Activated naive CD8-positive, alpha-beta T cell treated with anti-CD3 and anti-CD28 coated beads for 36 hours (primary cell): ENCODE data around the gene IGFN1. TPM values are rescaled to one million over a fixed set of nuclear protein-coding genes. Genes with fewer than 3 reads are reported as not detected.
"Not testable (repeated sequence)": the region's sequence is repeated elsewhere in the genome, so short reads cannot be mapped to it uniquely, and the experiment has no call there.

Experiments used
- DNase-seq: peaks from one replicate; pipeline ENCODE4 v3.0.0; 2021
- H3K27ac Mint-ChIP-seq: one replicate; pipeline ENCODE4 v1.8.0; 2022; ENCODE audit warnings: mild to moderate bottlenecking, moderate library complexity, mixed read lengths
- H3K27me3 Mint-ChIP-seq: one replicate; pipeline ENCODE4 v1.8.0; 2022; ENCODE audit warnings: mild to moderate bottlenecking, mixed read lengths
- H3K36me3 Mint-ChIP-seq: one replicate; pipeline ENCODE4 v1.8.0; 2021; ENCODE audit warnings: mild to moderate bottlenecking, mixed read lengths
- H3K4me1 Mint-ChIP-seq: one replicate; pipeline ENCODE4 v1.8.0; 2021; ENCODE audit warnings: mixed read lengths
- H3K4me3 Mint-ChIP-seq: one replicate; pipeline ENCODE4 v1.8.0; 2022; ENCODE audit warnings: mild to moderate bottlenecking, moderate library complexity, mixed read lengths
- H3K9me3 Mint-ChIP-seq: one replicate; pipeline ENCODE4 v1.8.0; 2022; ENCODE audit warnings: mixed read lengths
- total RNA-seq, 2 experiments: library from RNA; stranded (reverse); gene quantifications; one replicate each; pipeline ENCODE4 v1.2.3, GENCODE V29; 2021

IGFN1 gene
- total RNA-seq, 2 experiments from 2014 or later: not detected

DNA sequence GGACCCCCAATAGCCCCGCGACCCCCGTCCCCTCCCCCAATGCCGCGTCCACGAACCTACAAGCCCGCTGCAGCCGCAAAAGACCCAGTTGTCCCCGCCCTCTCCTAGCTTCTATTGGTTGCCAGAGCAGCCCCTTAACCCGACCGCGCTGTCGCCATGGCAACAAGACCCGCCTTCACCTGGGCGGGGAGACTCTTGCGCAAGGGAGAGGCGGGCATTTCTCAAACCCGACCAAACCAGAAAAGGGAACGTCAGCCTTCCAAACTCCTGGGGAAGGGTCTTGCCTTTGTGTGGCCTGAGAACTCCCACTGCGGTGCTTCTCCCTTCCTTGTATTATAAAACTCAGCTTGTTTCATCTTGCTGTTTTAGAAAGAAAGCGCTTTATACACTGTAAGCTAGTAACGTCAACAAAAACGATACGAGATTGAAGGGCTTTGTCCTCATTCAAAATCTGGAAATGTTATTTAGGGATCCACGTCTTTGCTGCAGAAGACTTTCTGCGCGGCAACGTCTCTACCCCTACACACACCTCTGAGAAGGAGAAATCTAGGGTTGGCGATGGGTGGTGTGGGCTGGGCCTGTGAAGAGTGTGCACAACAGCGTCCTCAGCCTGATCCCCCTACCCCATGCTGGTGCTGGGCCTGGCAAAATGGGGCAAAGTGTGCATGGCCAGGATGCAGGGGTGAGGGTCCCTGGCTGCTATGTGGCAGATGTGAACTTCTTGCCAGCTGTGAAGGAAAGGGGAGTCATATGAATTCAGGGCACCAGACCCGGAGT, 36.0 kb upstream of the IGFN1 start, which contains the start of gene TMEM9:
Gene TMEM9, minus strand, starts transcription at position 86 of the 777 bp plus-strand sequence. CDS start 551 bp downstream, outside the sequence.
- peak within 1 kb of the TSS; percentile 80 for H3K27ac Mint-ChIP-seq
- peaks cover 7% of the 10 kb centered on the region for H3K36me3 Mint-ChIP-seq

DNA sequence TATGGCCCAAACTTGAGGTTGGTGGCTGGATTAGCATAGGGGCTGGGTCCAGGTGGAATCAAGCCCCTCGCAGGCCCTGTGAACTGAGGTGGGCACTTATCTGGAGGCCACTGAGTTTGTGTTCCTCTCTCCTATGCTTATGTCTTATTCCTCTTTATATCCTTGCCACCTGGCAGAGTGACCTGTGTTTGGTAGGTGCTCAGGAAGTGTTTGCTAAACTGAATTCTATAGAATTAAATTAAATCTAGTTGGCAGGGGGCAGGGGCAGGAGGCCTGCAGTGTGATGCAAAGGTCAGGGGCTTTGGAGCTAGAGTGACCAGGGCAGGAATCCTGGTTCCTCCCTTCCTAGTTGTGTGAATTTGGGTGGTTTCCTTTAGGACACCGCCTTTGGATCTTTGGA, 35.3 kb upstream of the IGFN1 start:
- Mint-ChIP-seq H3K27me3 (peaks cover 10% of the 10 kb centered on the region), H3K36me3 (peaks cover 7% of the 10 kb centered on the region), H3K4me3 (no peak overlapping the region), H3K27ac (no peak overlapping the region), H3K4me1 (peaks cover 17% of the 10 kb centered on the region), H3K9me3 (no peaks in the 10 kb centered on the region)
- DNase-seq: no peak

More for the DNA sequence above, 36.0 kb upstream of the IGFN1 start, which contains the start of gene TMEM9:
- peak; percentile 96 for DNase-seq
- H3K4me3 Mint-ChIP-seq: peak within 1 kb of the TSS; percentile 85
- peaks cover 10% of the 10 kb centered on the region for H3K27me3 Mint-ChIP-seq
- H3K4me1 Mint-ChIP-seq: peaks cover 17% of the 10 kb centered on the region
- no peaks in the 10 kb centered on the region for H3K9me3 Mint-ChIP-seq

DNA sequence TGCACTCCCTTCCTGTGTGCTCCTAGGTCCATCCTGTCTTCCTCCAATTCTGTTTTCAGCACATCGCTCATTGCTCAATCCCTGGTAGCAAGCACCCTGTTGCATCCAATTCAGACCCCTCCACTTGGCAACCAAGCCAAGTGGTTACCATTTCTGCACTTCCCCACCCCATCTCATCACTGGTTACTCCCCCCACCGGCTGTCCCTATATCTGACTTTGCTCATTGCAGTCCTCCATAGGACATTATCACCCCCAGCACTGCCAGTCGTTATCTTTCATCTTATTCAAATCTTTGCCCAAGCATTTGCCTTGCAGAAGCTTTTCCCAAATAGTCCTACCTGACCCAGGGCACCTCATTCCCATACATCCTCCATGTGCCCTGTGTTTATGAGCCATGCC, 34.3 kb upstream of the IGFN1 start:
- Mint-ChIP-seq H3K4me3 (no peak overlapping the region), H3K27me3 (peaks cover 15% of the 10 kb centered on the region), H3K36me3 (peaks cover 1% of the 10 kb centered on the region), H3K4me1 (peaks cover 17% of the 10 kb centered on the region), H3K9me3 (no peaks in the 10 kb centered on the region), H3K27ac (no peak overlapping the region)
- no peak for DNase-seq

DNA sequence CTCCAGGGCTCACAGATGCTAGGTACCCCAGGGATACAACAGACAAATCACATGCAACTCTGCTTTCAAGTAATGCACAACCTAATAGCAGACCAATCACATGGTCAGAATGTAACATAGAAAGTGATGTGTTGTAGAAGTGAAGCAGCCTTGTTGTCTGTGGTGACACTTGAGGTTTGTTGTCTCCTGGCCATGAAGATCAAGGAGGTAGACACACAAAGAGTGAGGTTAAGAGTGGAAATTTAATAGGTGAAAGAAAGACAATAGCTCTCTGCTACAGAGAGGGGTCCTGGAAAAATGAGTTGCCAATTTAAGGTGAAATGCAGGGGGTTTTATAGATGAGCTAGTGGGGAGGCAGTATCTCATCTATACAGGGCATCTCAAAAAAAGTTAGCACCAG, 33.8 kb upstream of the IGFN1 start:
- peaks cover 15% of the 10 kb centered on the region for H3K27me3 Mint-ChIP-seq
- H3K4me1 Mint-ChIP-seq: peaks cover 17% of the 10 kb centered on the region
- H3K36me3 Mint-ChIP-seq: no peaks in the 10 kb centered on the region
- H3K4me3 Mint-ChIP-seq: no peak overlapping the region
- DNase-seq: no peak
- no peaks in the 10 kb centered on the region for H3K9me3 Mint-ChIP-seq
- H3K27ac Mint-ChIP-seq: no peak overlapping the region

DNA sequence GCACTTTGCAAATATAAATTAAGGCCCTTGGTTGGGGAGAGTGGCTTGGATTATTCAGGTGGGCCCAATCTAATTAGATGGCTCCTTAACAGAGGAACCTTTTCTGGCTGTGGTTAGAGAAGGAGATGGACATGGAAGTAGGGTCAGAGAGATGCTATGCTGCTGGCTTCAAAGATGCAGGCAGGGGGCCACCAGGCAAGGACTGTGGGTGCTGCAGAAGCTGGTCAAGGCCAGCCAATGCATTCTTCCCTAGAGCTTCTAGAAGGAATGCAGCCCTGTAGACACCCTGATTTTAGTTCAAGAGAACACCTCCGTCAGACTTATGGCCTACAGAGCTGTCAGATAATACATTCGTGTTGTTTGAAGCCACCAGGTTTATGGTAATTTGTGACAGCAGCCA, 32.7 kb upstream of the IGFN1 start:
- H3K27ac Mint-ChIP-seq: peak overlapping the region; percentile 11

DNA sequence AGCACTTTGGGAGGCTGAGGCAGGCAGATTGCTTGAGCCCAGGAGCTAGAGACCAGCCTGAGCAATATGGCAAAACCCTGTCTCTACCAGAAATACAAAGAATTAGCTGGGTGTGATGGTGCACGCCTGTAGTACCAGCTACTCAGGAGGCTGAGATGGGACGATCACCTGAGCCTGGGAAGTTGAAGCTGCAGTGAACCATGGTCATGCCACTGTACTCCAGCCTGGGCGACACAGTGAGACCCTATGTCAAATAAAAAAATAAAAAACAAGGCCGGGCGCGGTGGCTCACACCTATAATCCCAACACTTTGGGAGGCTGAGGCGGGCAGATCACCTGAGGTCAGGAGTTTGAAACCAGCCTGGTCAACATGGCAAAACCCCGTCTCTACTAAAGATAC, 27.6 kb upstream of the IGFN1 start:
- H3K27me3 Mint-ChIP-seq, H3K9me3 Mint-ChIP-seq, H3K4me1 Mint-ChIP-seq, H3K4me3 Mint-ChIP-seq, H3K27ac Mint-ChIP-seq, H3K36me3 Mint-ChIP-seq, DNase-seq: not testable (repeated sequence)

More for the DNA sequence above, 32.7 kb upstream of the IGFN1 start:
- H3K4me3 Mint-ChIP-seq: no peak overlapping the region
- no peaks in the 10 kb centered on the region for H3K36me3 Mint-ChIP-seq
- DNase-seq: no peak
- H3K27me3 Mint-ChIP-seq: peaks cover 15% of the 10 kb centered on the region
- H3K9me3 Mint-ChIP-seq: no peaks in the 10 kb centered on the region
- peaks cover 12% of the 10 kb centered on the region for H3K4me1 Mint-ChIP-seq

DNA sequence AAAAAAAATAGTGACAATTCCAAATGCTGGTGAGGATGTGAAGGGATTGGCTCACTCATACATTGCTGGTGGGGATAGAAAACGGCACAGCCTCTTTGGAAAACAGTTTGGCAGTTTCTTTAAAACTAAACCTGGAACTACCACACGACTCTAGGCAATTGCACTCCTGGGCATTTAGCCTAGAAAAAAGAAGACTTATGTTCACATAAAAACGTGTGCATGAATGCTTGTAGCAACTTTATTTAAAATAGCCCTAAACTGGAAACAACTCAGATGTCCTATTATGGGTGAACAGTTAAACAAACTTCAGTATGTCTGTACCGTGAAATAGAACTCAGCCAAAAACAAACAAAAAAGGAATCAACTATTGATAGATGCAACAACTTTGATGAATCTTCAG, 26.9 kb upstream of the IGFN1 start:
- H3K36me3 Mint-ChIP-seq: no peaks in the 10 kb centered on the region

DNA sequence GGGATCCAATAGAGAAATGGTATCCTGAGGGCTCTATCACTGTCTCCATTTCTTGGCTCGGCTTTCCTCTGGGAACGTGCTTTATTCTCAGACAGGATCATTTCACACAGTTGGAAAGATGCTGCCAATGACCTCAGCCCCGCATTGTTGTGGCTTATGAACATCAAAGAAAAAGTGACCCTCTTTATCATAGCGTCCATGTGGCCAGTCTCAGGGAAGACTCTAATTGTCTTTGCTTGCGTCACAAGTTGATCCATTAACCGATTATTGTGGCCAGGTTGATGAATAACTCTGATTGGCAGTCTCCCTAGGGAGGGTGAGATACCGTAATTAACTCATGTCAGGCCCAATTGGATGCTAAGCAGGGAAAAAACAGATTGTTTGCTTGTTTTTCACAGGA, 26.0 kb upstream of the IGFN1 start:
- no peaks in the 10 kb centered on the region for H3K4me1 Mint-ChIP-seq
- H3K4me3 Mint-ChIP-seq: no peak overlapping the region
- no peak overlapping the region for H3K27ac Mint-ChIP-seq
- no peak for DNase-seq
- peaks cover 4% of the 10 kb centered on the region for H3K27me3 Mint-ChIP-seq
- H3K36me3 Mint-ChIP-seq: no peaks in the 10 kb centered on the region
- no peaks in the 10 kb centered on the region for H3K9me3 Mint-ChIP-seq

More for the DNA sequence above, 26.9 kb upstream of the IGFN1 start:
- H3K4me3 Mint-ChIP-seq: no peak overlapping the region
- H3K27ac Mint-ChIP-seq: no peak overlapping the region
- H3K9me3 Mint-ChIP-seq: no peaks in the 10 kb centered on the region
- DNase-seq: no peak
- no peaks in the 10 kb centered on the region for H3K4me1 Mint-ChIP-seq
- peaks cover 4% of the 10 kb centered on the region for H3K27me3 Mint-ChIP-seq

DNA sequence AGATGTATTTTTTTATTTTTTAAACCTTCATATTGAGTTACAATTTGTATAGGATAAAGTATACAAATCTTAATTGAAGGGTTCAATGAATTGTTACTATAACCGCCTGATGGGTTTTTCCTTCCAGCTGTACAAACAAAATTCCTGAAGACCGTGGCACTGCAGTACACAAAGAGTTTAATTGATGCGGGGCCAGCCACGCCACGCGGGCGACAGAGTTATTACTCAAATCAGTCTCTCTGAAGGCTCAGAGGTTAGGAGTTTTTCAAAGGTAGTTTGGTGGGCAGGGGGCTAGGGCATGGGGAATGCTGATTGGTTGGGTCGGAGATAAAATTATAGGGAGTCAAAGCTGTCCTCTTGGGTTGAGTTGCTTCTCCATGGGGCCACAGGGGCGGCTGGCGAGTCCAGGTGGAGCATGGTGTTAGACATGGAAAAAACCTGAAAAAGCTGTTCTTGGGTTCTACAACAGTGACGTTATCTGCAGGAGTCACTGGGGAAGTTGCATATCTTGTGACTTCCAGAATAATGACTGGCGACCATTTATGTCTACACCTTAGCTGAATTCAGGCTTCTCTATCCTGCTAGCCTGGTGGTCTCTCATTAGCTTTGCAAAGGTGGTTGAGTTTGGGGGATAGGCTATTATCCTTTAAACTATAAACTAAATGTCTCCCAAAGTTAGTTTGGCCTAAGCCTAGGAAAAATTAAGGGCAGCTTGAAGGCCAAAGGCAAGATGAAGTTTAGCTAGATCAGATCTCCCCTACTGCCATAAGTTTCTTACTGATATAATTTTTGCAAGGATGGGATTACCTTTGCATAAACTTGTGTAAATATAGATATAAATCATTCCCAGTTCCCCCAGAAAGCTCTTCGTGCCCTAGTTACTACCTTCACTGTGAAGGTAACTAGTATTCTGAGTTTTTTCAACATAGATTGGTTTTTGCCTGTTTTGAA, 23.3 kb upstream of the IGFN1 start:
- H3K27me3 Mint-ChIP-seq: peaks cover 5% of the 10 kb centered on the region
- no peak for DNase-seq
- H3K4me1 Mint-ChIP-seq: peaks cover 14% of the 10 kb centered on the region
- no peaks in the 10 kb centered on the region for H3K9me3 Mint-ChIP-seq
- no peaks in the 10 kb centered on the region for H3K36me3 Mint-ChIP-seq
- H3K27ac Mint-ChIP-seq: no peak overlapping the region
- no peak overlapping the region for H3K4me3 Mint-ChIP-seq

DNA sequence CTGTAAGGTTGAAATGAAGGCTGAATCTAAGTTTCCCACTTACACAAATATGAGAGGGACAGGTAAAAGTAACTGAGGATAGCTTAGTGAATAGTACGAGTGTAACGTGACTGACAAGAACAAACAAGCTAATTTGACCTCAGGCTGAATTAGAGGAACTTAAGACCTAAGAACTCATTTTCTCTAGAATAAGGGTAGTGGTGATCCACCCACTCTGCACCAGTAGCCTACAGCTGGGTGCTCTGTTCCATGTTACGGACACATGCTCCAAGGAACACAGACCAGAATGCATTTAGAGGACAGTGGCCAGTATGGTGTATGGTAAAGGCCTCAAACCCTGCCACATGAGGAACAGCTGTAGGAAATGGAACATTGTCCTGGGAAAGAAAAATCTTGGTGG, 21.4 kb upstream of the IGFN1 start:
- H3K9me3 Mint-ChIP-seq: no peaks in the 10 kb centered on the region
- peaks cover 14% of the 10 kb centered on the region for H3K4me1 Mint-ChIP-seq
- H3K27ac Mint-ChIP-seq: no peak overlapping the region
- no peak for DNase-seq
- H3K27me3 Mint-ChIP-seq: peaks cover 8% of the 10 kb centered on the region
- no peak overlapping the region for H3K4me3 Mint-ChIP-seq
- no peaks in the 10 kb centered on the region for H3K36me3 Mint-ChIP-seq

DNA sequence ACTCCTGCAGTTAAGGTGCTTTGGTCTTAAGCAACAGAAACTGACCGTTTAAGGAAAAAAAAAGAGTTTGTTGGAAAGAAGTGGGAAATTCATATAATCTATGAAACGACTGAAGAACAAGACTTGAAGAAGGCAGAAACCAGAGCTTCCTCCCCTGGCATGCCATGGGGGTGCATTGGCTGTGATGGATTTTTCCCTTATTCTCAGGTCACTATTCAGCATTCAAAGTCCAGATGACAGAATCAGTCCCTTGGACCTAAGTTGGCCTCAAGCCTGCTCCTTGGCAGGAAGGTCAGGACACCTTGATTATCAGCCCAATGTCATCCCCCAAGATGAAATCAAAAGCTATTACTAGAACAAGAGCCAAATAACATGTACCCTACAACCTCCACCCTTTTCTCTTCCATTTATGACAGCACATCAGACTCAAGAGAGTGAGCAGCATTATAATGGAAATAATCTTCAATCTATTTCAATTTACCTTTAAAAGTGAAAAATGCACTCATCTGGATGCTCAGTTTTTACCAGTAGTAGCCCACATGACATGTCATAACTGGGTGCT, 20.6 kb upstream of the IGFN1 start:
- Mint-ChIP-seq H3K36me3 (no peaks in the 10 kb centered on the region), H3K27me3 (peaks cover 8% of the 10 kb centered on the region), H3K4me3 (peak overlapping the region; percentile 79), H3K27ac (peak overlapping the region; percentile 83), H3K4me1 (peaks cover 14% of the 10 kb centered on the region), H3K9me3 (no peaks in the 10 kb centered on the region)
- no peak for DNase-seq

DNA sequence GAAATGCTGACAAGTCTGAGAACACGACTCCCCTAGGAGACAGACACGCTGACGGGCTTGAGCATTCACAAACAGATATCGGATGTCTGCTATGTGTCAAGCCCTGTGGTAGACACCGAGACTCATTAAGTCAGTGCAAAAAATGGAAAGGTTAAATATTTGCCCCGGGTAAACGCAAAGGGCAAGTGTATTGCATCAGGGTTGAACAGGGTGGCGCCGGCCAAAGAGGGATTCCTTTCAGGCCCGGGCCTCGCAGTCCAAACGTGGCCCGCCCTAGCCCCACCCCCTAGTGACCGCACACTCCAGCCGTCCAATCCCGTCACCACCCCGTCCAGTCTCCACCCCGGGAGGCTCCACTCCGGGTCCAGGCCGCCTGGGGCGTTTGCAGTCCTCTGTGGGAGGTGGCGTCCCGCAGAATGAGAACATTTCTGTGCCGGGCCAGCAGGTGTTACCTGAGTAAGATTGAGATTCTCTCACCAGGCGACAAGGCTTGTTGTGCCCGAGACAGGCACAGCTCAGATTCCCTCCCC, 20.0 kb upstream of the IGFN1 start:
- Mint-ChIP-seq H3K27ac (peak overlapping the region; percentile 83), H3K4me3 (peak overlapping the region; percentile 79), H3K4me1 (peaks cover 14% of the 10 kb centered on the region), H3K36me3 (no peaks in the 10 kb centered on the region), H3K9me3 (no peaks in the 10 kb centered on the region), H3K27me3 (peaks cover 8% of the 10 kb centered on the region)
- peak; percentile 88 for DNase-seq

DNA sequence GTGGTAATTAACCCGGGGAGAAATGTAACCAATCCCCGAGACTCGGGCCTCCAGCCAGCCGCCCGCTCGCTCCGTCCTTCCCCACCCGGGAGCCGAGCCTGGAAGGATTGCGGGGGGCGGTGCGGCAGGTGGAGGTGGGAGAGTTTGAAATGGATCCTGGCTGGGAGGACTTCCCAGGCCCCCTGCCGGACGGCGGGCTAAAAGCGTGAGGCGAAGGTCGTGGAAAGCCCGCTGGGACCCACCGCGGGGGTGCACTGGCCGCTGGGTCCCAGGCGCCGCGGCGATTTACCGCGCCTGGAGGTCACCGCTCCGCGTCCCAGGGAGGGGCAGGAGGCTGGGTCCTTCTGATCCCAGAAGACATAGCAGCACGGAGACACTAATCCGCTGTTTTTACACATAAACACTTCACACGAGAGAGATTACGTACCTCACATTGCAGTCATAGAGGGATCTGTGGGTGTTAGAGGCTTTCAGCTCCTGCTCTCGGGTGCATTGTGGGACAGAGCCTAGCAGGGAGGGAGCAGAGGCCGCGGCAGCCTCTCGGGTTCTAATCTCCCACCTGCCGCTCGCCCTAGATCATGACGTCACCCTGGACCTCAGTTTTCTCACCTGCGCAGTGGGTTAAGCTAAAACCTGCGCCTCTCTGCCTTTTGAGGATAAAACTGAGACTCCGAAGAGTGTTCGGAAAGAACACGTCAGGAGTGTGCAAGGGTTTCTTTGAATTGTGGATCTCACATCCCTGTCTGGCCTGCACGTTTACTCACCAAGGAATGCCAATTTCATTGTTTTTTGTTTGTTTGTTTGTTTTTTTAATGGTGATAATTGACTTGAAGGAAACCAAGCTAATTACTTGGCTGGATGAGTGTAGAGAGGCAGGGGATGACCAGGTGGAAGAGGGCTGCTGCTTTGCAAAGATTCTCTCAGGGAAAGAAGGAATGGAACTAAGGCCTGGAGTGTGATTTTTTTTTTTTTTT, 19.3 kb upstream of the IGFN1 start:
- DNase-seq: peak; percentile 71
- no peaks in the 10 kb centered on the region for H3K36me3 Mint-ChIP-seq
- peak overlapping the region; percentile 83 for H3K27ac Mint-ChIP-seq
- peaks cover 14% of the 10 kb centered on the region for H3K4me1 Mint-ChIP-seq
- H3K9me3 Mint-ChIP-seq: no peaks in the 10 kb centered on the region
- H3K27me3 Mint-ChIP-seq: peaks cover 8% of the 10 kb centered on the region
- peak overlapping the region; percentile 79 for H3K4me3 Mint-ChIP-seq

DNA sequence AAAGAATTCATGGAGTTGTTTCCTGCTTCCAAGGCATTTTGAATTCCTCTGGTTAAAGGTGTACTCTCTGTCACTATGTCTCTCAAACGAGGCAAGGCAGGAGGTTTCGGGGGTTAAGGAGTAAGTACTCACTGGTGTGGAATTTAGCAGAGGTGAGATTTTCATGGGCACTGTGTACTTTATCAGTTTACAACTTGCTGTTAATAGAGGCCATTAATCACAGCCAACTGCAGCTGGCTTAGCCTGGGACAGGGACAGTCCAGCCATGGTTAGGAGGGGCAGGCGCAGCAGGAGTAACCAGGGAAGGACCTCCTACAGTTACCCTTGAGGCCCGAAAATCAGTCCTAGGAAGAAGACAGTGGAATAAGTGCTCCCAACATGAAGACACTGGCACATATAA, 18.3 kb upstream of the IGFN1 start:
- H3K27me3 Mint-ChIP-seq: peaks cover 11% of the 10 kb centered on the region
- no peaks in the 10 kb centered on the region for H3K36me3 Mint-ChIP-seq
- H3K9me3 Mint-ChIP-seq: no peaks in the 10 kb centered on the region
- H3K4me3 Mint-ChIP-seq: no peak overlapping the region
- no peak for DNase-seq
- H3K27ac Mint-ChIP-seq: no peak overlapping the region
- peaks cover 14% of the 10 kb centered on the region for H3K4me1 Mint-ChIP-seq
